Measurements from ENCODE around the gene MAFB.

GRCh38 chr20:40655451-40655850 lies 33.6 kb downstream of the MAFB start:
- no peak for TF ChIP-seq POLR2AphosphoS5 (IDR thresholded peaks at IDR 0.05)
- no peak for TF ChIP-seq CTCF (IDR thresholded peaks at IDR 0.05)
- no peak for TF ChIP-seq POLR2A (IDR thresholded peaks at IDR 0.05)
- TF ChIP-seq EP300 (IDR thresholded peaks at IDR 0.05), result no peak
